Mucosa of stomach (tissue), 1 donor: Measurements from ENCODE around the gene CAMTA1.

Source experiments
- H3K27me3 ChIP-seq: one replicate; pipeline ENCODE4 v1.7.0; 2013; ENCODE audit warnings: mild to moderate bottlenecking, low read length; ENCODE audit not compliant: control insufficient read depth, insufficient read depth
- H3K36me3 ChIP-seq: one replicate; pipeline ENCODE4 v1.7.0; 2013; ENCODE audit warnings: low read length; ENCODE audit not compliant: control insufficient read depth, insufficient read depth
- H3K4me1 ChIP-seq: one replicate; pipeline ENCODE4 v1.7.0; 2013; ENCODE audit warnings: mild to moderate bottlenecking, low read length; ENCODE audit not compliant: control insufficient read depth, insufficient read depth
- H3K4me3 ChIP-seq: one replicate; pipeline ENCODE4 v1.7.0; 2013; ENCODE audit warnings: low read length
- H3K9ac ChIP-seq: one replicate; pipeline ENCODE4 v1.7.0; 2013; ENCODE audit warnings: mild to moderate bottlenecking, low read length, moderate library complexity
- H3K9me3 ChIP-seq: one replicate; pipeline ENCODE4 v1.7.0; 2013; ENCODE audit warnings: mild to moderate bottlenecking, low read length, moderate library complexity; ENCODE audit not compliant: control insufficient read depth
- donor health status: Pancreatic carcinoma.

CAMTA1 gene

GRCh38 chr1:7477593-7477992 is 692.3 kb downstream of the CAMTA1 start:
- Histone ChIP-seq H3K4me1 (no peaks in the 10 kb centered on the region), H3K4me3 (no peak overlapping the region), H3K27me3 (no peaks in the 10 kb centered on the region), H3K9me3 (no peaks in the 10 kb centered on the region), H3K9ac (no peak overlapping the region), H3K36me3 (no peaks in the 10 kb centered on the region)

DNA sequence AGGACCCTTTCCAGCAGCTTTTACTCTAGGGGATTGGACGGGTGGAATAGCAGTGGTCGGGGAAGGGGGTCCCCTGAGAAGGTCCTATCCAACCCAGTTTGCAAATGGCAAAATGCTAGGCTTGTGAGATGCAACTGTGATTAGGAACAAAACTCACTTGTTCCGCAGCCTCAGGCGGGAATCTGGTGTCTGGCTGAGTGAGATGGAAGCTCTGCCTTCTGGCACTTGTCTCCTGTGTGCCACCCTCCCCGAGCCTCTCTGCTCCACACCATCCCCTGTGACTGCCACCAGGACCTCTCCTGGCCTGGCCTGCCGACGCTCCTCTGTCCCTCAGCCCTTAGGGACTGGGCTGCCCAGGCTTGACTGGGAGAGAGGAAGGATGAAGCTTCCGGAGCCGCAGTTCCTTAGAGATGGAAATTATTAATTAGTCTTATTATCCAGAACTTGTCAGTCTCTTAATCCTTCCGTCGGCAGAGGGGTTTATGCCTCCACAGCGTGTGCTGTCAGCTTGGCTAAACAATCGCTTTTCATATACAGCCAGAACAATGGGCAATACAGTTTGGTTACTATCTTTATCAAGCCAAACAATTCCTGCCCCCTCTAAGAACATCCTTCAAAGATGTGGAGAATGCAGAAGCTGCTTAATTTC is 693.0 kb downstream of the CAMTA1 start:
- no peak overlapping the region for H3K9ac ChIP-seq
- no peak overlapping the region for H3K4me3 ChIP-seq
- no peaks in the 10 kb centered on the region for H3K36me3 ChIP-seq
- no peaks in the 10 kb centered on the region for H3K4me1 ChIP-seq
- H3K9me3 ChIP-seq = no peaks in the 10 kb centered on the region
- H3K27me3 ChIP-seq = no peaks in the 10 kb centered on the region

- no peaks in the 10 kb centered on the region for H3K9me3 ChIP-seq
- no peaks in the 10 kb centered on the region for H3K36me3 ChIP-seq
- no peak overlapping the region for H3K4me3 ChIP-seq
- H3K4me1 ChIP-seq = no peaks in the 10 kb centered on the region
- no peak overlapping the region for H3K9ac ChIP-seq
- no peaks in the 10 kb centered on the region for H3K27me3 ChIP-seq
Observed at GRCh38 chr1:7478809-7479499, 693.7 kb downstream of the CAMTA1 start.

DNA sequence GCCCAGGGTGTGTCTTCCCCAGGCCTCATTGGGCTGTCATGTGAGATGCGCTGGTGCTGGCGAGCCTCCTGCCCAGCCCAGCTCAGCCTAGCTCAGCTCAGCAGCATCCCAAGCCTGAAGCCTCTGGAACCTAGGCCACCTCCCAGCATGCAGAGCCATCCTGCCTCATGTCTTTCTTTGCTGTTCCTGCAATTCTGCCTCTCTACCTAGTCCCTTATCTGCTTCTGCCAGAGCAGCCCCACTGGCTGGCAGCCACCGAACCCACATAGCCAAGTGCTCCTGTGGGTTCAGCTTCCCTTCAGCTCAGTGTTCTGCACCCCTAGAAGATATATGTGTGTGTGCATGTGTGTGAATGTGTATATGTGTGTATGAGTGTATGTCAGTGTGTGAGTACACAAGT is 694.3 kb downstream of the CAMTA1 start:
- H3K9ac ChIP-seq = no peak overlapping the region
- H3K27me3 ChIP-seq = no peaks in the 10 kb centered on the region
- H3K9me3 ChIP-seq = no peaks in the 10 kb centered on the region
- H3K36me3 ChIP-seq = no peaks in the 10 kb centered on the region
- H3K4me1 ChIP-seq = no peaks in the 10 kb centered on the region
- H3K4me3 ChIP-seq = no peak overlapping the region

GRCh38 chr1:7481194-7481593 is 695.9 kb downstream of the CAMTA1 start:
- H3K9ac ChIP-seq = no peak overlapping the region
- H3K4me1 ChIP-seq = no peaks in the 10 kb centered on the region
- no peaks in the 10 kb centered on the region for H3K36me3 ChIP-seq
- no peaks in the 10 kb centered on the region for H3K27me3 ChIP-seq
- no peaks in the 10 kb centered on the region for H3K9me3 ChIP-seq
- no peak overlapping the region for H3K4me3 ChIP-seq

DNA sequence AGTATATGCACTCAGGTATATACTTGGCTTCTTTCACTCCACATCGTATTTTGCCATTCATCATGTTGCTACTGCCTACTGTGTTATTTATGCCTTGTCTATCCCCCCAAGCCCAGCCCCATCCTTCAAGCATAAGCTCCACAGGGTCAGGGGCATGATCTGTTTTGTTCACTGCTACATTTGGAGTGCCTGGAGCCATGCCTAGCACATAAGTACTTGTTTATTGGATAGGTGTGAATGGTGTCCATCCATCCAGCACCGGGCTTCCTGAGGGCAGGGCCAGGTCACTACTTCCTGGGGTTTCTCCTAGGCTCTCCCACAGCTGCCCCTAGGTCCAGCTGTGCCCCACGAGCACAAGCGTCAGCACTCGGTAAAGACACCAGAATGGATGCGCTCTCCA is 696.8 kb downstream of the CAMTA1 start:
- no peak overlapping the region for H3K4me3 ChIP-seq
- H3K9ac ChIP-seq = no peak overlapping the region
- no peaks in the 10 kb centered on the region for H3K9me3 ChIP-seq
- H3K27me3 ChIP-seq = no peaks in the 10 kb centered on the region
- H3K36me3 ChIP-seq = no peaks in the 10 kb centered on the region
- no peaks in the 10 kb centered on the region for H3K4me1 ChIP-seq

GRCh38 chr1:7482772-7483495 is 697.7 kb downstream of the CAMTA1 start:
- Histone ChIP-seq H3K9me3 (no peaks in the 10 kb centered on the region), H3K9ac (no peak overlapping the region), H3K36me3 (no peaks in the 10 kb centered on the region), H3K4me3 (no peak overlapping the region), H3K27me3 (no peaks in the 10 kb centered on the region), H3K4me1 (no peaks in the 10 kb centered on the region)

GRCh38 chr1:7483634-7484383 is 698.6 kb downstream of the CAMTA1 start:
- H3K36me3 ChIP-seq = no peaks in the 10 kb centered on the region
- H3K27me3 ChIP-seq = no peaks in the 10 kb centered on the region
- no peak overlapping the region for H3K9ac ChIP-seq
- H3K9me3 ChIP-seq = no peaks in the 10 kb centered on the region
- no peak overlapping the region for H3K4me3 ChIP-seq
- H3K4me1 ChIP-seq = no peaks in the 10 kb centered on the region

DNA sequence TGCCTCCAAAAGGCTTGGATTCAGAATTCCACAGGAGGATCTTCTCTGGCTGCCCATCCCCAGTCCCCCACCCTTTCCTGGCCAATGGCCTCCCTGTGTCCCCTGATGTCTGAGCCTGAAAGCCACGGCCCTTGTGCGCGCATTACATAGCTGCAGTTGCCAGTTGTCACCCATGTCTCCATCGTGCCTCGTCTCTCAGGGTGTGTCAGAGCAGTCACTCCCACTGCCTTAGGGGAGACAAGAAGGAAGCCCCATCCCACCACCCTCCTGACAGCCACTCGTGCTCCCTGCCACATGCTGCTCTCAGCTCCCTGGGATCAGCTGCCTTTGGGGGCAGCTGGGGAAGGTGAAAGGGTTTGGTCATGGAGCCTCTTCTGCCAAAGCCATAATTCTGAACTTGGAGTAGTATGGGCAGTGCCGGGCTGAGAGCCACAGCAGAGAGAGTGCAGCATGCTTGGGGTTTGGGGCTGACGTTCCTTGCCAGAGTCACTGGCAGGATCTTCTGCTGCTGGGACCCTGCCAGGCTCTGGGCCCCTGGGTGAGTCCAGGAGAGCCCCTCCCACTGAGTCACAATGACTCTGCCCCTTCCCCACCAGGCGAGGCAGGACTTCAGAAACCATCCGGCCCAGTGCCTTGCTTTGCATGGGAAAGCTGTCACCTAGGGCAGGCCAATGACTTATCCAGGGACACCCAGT is 700.0 kb downstream of the CAMTA1 start:
- Histone ChIP-seq H3K9ac (no peak overlapping the region), H3K36me3 (no peaks in the 10 kb centered on the region), H3K27me3 (no peaks in the 10 kb centered on the region), H3K9me3 (no peaks in the 10 kb centered on the region), H3K4me1 (no peaks in the 10 kb centered on the region), H3K4me3 (no peak overlapping the region)

GRCh38 chr1:7485826-7486225 is 700.6 kb downstream of the CAMTA1 start:
- Histone ChIP-seq H3K27me3 (no peaks in the 10 kb centered on the region), H3K9ac (no peak overlapping the region), H3K36me3 (no peaks in the 10 kb centered on the region), H3K4me3 (no peak overlapping the region), H3K9me3 (no peaks in the 10 kb centered on the region), H3K4me1 (peaks cover 2% of the 10 kb centered on the region)

DNA sequence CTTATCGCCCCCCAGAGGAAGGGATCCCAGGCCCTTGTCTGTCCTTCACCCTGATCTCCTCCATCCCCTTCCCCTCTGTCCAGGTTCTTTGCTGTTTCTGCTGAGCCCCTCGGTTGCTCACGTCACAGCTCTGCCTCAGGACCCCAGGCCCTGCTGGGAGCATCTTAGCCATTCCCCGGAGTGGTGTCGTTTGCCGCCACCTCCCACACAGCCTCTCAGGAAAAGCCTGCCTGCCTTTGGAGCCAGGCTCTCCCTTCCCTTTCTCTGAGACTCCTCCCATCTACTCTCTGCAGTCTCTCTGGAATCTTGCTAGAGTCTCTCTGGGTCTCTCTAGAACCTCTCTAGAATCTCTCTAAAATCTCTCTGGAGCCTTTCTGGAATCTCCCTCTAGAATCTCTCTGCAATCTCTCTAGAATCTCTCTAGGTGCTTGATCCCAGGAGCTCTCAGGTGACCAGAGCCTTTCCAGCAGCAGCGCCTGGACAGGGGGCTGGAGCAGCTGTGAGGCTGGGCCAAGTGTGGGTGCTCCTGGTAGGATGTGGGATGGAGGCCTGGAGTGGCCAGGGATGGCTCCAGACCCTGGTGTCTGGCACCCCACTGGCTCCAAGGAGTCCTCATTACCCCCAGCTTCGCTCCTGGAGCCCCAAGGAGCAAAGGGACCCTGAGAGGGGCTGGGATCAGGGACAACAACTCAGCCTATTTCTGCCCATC is 702.7 kb downstream of the CAMTA1 start:
- Histone ChIP-seq H3K9me3 (no peaks in the 10 kb centered on the region), H3K27me3 (no peaks in the 10 kb centered on the region), H3K4me3 (no peak overlapping the region), H3K9ac (no peak overlapping the region), H3K36me3 (no peaks in the 10 kb centered on the region), H3K4me1 (peaks cover 16% of the 10 kb centered on the region)
